ENCODE measurements around the gene ITPA.

The ITPA gene

GRCh38 chr20:3248167-3248992 is 39.1 kb downstream of the ITPA start:
- DNase-seq: no peak

GRCh38 chr20:3248993-3249347 is 39.7 kb downstream of the ITPA start:
- DNase-seq: no peak

- DNase-seq: no peak
These were observed 40.8 kb downstream of the ITPA start for GRCh38 chr20:3250091-3250504.

GRCh38 chr20:3251806-3252205 is 42.5 kb downstream of the ITPA start:
- DNase-seq: no peak

GRCh38 chr20:3255728-3256127 is 46.4 kb downstream of the ITPA start:
- DNase-seq: no peak

- DNase-seq: no peak
These were observed 49.1 kb downstream of the ITPA start for GRCh38 chr20:3258429-3258828.

- DNase-seq: no peak
These were observed 53.3 kb downstream of the ITPA start for GRCh38 chr20:3262566-3262965.

- DNase-seq: no peak
These were observed 60.8 kb downstream of the ITPA start for GRCh38 chr20:3270051-3270450.

GRCh38 chr20:3273371-3273770 is 64.1 kb downstream of the ITPA start:
- DNase-seq: no peak

Data from GF-D8 (cell line).